GM12865 (cell line): ENCODE measurements around the gene MBNL1.

Source experiments
- DNase-seq: peaks from one replicate; pipeline ENCODE4 v3.0.0; 2010; ENCODE audit warnings: low read depth
- H3K4me3 ChIP-seq: 2 replicates; pipeline ENCODE4 v1.5.1; 2011; ENCODE audit warnings: mild to moderate bottlenecking, low read depth, low read length, control low read depth
- CTCF ChIP-seq: IDR thresholded peaks from 2 replicates; pipeline ENCODE4 v1.5.1; 2011; ENCODE audit warnings: low read length, control low read depth, low read depth, inconsistent platforms; ENCODE audit not compliant: insufficient read depth; ENCODE audit errors: missing control alignments

Gene MBNL1

GRCh38 chr3:152299249-152299976 lies 30.7 kb downstream of the MBNL1 start:
- DNase-seq: no peak
- no peak for TF ChIP-seq CTCF
- H3K4me3 ChIP-seq: peak overlapping the region; percentile 24

GRCh38 chr3:152300029-152300731 lies 31.5 kb downstream of the MBNL1 start:
- DNase-seq: no peak
- H3K4me3 ChIP-seq: peak overlapping the region; percentile 14

GRCh38 chr3:152301745-152302181 lies 33.0 kb downstream of the MBNL1 start:
- H3K4me3 ChIP-seq: peak overlapping the region; percentile 14
- peak; percentile 46 for DNase-seq
- no peak for TF ChIP-seq CTCF

More at GRCh38 chr3:152300029-152300731, 31.5 kb downstream of the MBNL1 start:
- TF ChIP-seq CTCF: no peak

GRCh38 chr3:152302521-152303021 lies 33.8 kb downstream of the MBNL1 start:
- DNase-seq: peak; percentile 75
- peak overlapping the region; percentile 14; the same call in 1 of the 2 replicates for H3K4me3 ChIP-seq
- no peak for TF ChIP-seq CTCF

GRCh38 chr3:152304160-152304559 lies 35.4 kb downstream of the MBNL1 start:
- DNase-seq: no peak
- no peak for TF ChIP-seq CTCF

GRCh38 chr3:152305075-152305474 lies 36.3 kb downstream of the MBNL1 start:
- no peak for DNase-seq
- TF ChIP-seq CTCF: no peak

More at GRCh38 chr3:152304160-152304559, 35.4 kb downstream of the MBNL1 start:
- H3K4me3 ChIP-seq: no peak overlapping the region

More at GRCh38 chr3:152305075-152305474, 36.3 kb downstream of the MBNL1 start:
- H3K4me3 ChIP-seq: no peak overlapping the region
